Spleen (tissue), 11 donors: ENCODE results near the gene CNIH4. TPM values are rescaled to one million over a fixed set of nuclear protein-coding genes. Genes with fewer than 3 reads are reported as not detected.

ENCODE experiments used
- DNase-seq: peaks from one replicate; pipeline ENCODE4 v3.0.0-alpha.2; 2020
- H3K27ac ChIP-seq, 8 donors: fragments of 200-600 bp; sonication (generic) in 7 of 8; 1 replicate in 4 of 8; 2 replicates in 4 of 8; pipeline versions ENCODE4 v1.5.0 to v1.8.0; 2016 to 2021; ENCODE audit warnings: inconsistent platforms in 4 of 8, mild to moderate bottlenecking in 4 of 8, moderate library complexity in 1 of 8
- H3K27me3 ChIP-seq, 7 donors: fragments of 200-600 bp; sonication (generic) in 6 of 7; replicated peaks in 1 of 7; 1 replicate in 4 of 7; 2 replicates in 3 of 7; pipeline versions ENCODE4 v1.5.0 to v1.8.0; 2016 to 2021; ENCODE audit warnings: inconsistent platforms in 3 of 7, mild to moderate bottlenecking in 1 of 7
- H3K36me3 ChIP-seq, 6 donors: fragments of 200-600 bp; sonication (generic) in 5 of 6; 1 replicate in 4 of 6; 2 replicates in 2 of 6; pipeline versions ENCODE4 v1.5.0 to v1.8.0; 2016 to 2021; ENCODE audit warnings: inconsistent platforms in 2 of 6
- H3K4me1 ChIP-seq, 6 donors: fragments of 200-600 bp; sonication (generic) in 5 of 6; 1 replicate in 3 of 6; 2 replicates in 3 of 6; pipeline versions ENCODE4 v1.5.0 to v1.8.0; 2016 to 2021; ENCODE audit warnings: inconsistent platforms in 3 of 6
- H3K4me3 ChIP-seq, 8 donors: fragments of 200-600 bp; sonication (generic) in 7 of 8; 1 replicate in 4 of 8; 2 replicates in 4 of 8; pipeline versions ENCODE4 v1.5.0 to v1.8.0; 2016 to 2021; ENCODE audit warnings: inconsistent platforms in 4 of 8, mild to moderate bottlenecking in 4 of 8, moderate library complexity in 2 of 8
- H3K9me3 ChIP-seq, 8 donors: fragments of 200-600 bp; sonication (generic) in 7 of 8; 1 replicate in 4 of 8; 2 replicates in 4 of 8; pipeline versions ENCODE4 v1.5.0 to v1.8.0; 2016 to 2021; ENCODE audit warnings: inconsistent platforms in 4 of 8
- POLR2A ChIP-seq, 3 donors: fragments of 450-650 bp; IDR thresholded peaks; one replicate each; pipeline ENCODE4 v1.5.1; 2017; ENCODE audit warnings: antibody characterized with exemption in 3 of 3, mild to moderate bottlenecking in 1 of 3
- POLR2AphosphoS5 ChIP-seq, 3 donors: sonication (generic); formaldehyde crosslinking; IDR thresholded peaks; one replicate each; pipeline ENCODE4 v1.5.1; 2017; ENCODE audit warnings: antibody characterized with exemption in 3 of 3
- WGBS, 5 donors: extraction: QIAGEN DNeasy Blood & Tissue Kit in 3 of 5; methylation state at CpG; one replicate each; pipeline versions ENCODE4 v1.1.5 to v1.1.7; 2013 to 2018; 5-methylcytosine and 5-hydroxymethylcytosine counted together
- intact Hi-C: fragments of 100-400 bp; cut with DNase I; formaldehyde crosslinking; loops from one replicate; pipeline ENCODE4 v1.15.0; 2023; ENCODE audit warnings: low total_unique reads
- polyA plus RNA-seq, 3 donors: library from polyadenylated mRNA; stranded (reverse); fragments of 200-250 nt; gene quantifications; one replicate each; pipeline ENCODE4 v1.2.1, GENCODE V29; 2013
- total RNA-seq, 7 donors: library from RNA; depleted of rRNA in 3 of 7; stranded (reverse); fragments of >200 nt in 3 of 7; fragmentation: NEBNext Ultra II Directional in 4 of 7; extraction: Animal tissue kit (Norgen Biotek cat#: 25700) in 4 of 7; gene quantifications; one replicate each; pipeline versions ENCODE4 v1.1.0 to v1.2.1, GENCODE V29; 2016 to 2021
- TF ChIP-seq, protein P1 (sequence below), 11 experiments: fragments of 200-600 bp in 7 of 11; fragments of 450-650 bp in 4 of 11; sonication (generic) in 4 of 11; IDR thresholded peaks in 8 of 11; conservative IDR thresholded peaks in 3 of 11; 1 replicate in 7 of 11; 2 replicates in 4 of 11; pipeline versions ENCODE4 v1.4.0 to v1.8.0; 2016 to 2021; ENCODE audit warnings: antibody characterized with exemption in 11 of 11, inconsistent platforms in 4 of 11, mild to moderate bottlenecking in 1 of 11
- donor health status: healthy with polysubstance abuse.
- donor health status: DM: no; HTN: no; CAD: no; lungs with moderate emphysema.
- donor health status: DM: no; HTN: no; CAD: no.
- donor health status: Bipolar disorder and iron deficiency.
- donor health status: healthy.
- donor health status: DM: no; HTN: no; CAD: no.
- donor health status: DM: yes; HTN: yes; CAD: no.

CNIH4 gene
- total and polyA plus RNA-seq, 10 donors = 19.3 to 47.1 (median 31.4) TPM

GRCh38 chr1:224353975-224354925, 2.4 kb upstream of the CNIH4 start:
- intact Hi-C loops = no loop called here

GRCh38 chr1:224357626-224358124, 996 bp downstream of the CNIH4 start:
- no peaks in the 10 kb centered on the region for H3K27me3 ChIP-seq
- no peak for DNase-seq
- no peaks in the 10 kb centered on the region for H3K9me3 ChIP-seq
- 15 to 35% (median 29%) methylated on average over 9 of the region's 9 CpGs for WGBS, 5 donors
- H3K36me3 ChIP-seq = peaks cover 0 to 25% (median 0%) of the 10 kb centered on the region in 6 donors
- H3K27ac ChIP-seq = peak overlapping the region; percentile 70 to 96 (median 92)
- peaks cover 10 to 54% (median 29%) of the 10 kb centered on the region in 6 donors for H3K4me1 ChIP-seq
- intact Hi-C loops = no loop called here
- TF ChIP-seq POLR2AphosphoS5 (IDR thresholded peaks at IDR 0.05) = no peak
- no peak for TF ChIP-seq POLR2A (IDR thresholded peaks at IDR 0.05)
- TF ChIP-seq, protein P1, sequence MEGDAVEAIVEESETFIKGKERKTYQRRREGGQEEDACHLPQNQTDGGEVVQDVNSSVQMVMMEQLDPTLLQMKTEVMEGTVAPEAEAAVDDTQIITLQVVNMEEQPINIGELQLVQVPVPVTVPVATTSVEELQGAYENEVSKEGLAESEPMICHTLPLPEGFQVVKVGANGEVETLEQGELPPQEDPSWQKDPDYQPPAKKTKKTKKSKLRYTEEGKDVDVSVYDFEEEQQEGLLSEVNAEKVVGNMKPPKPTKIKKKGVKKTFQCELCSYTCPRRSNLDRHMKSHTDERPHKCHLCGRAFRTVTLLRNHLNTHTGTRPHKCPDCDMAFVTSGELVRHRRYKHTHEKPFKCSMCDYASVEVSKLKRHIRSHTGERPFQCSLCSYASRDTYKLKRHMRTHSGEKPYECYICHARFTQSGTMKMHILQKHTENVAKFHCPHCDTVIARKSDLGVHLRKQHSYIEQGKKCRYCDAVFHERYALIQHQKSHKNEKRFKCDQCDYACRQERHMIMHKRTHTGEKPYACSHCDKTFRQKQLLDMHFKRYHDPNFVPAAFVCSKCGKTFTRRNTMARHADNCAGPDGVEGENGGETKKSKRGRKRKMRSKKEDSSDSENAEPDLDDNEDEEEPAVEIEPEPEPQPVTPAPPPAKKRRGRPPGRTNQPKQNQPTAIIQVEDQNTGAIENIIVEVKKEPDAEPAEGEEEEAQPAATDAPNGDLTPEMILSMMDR (IDR thresholded peaks at IDR 0.05 in 8 of 11, conservative IDR thresholded peaks at IDR 0.05 in 3 of 11) = peak in 2 of 11 experiments; percentile 20 to 56
- H3K4me3 ChIP-seq = peak overlapping the region; percentile 84 to 98 (median 92)

More at GRCh38 chr1:224353975-224354925, 2.4 kb upstream of the CNIH4 start:
- H3K4me1 ChIP-seq = peaks cover 10 to 27% (median 22%) of the 10 kb centered on the region in 6 donors
- no peak for DNase-seq
- no peak overlapping the region for H3K4me3 ChIP-seq
- H3K9me3 ChIP-seq = no peaks in the 10 kb centered on the region
- TF ChIP-seq, protein P1 (IDR thresholded peaks at IDR 0.05 in 8 of 11, conservative IDR thresholded peaks at IDR 0.05 in 3 of 11) = no peak
- TF ChIP-seq POLR2A (IDR thresholded peaks at IDR 0.05) (no peak), POLR2AphosphoS5 (IDR thresholded peaks at IDR 0.05) (no peak)
- no peaks in the 10 kb centered on the region for H3K36me3 ChIP-seq
- WGBS, 5 donors = 69 to 84% (median 77%) methylated on average over 5 of the region's 5 CpGs
- H3K27me3 ChIP-seq = no peaks in the 10 kb centered on the region
- no peak overlapping the region for H3K27ac ChIP-seq

- 48 to 72% (median 59%) methylated on average over 4 of the region's 4 CpGs for WGBS, 5 donors
- Histone ChIP-seq H3K27me3 (no peaks in the 10 kb centered on the region), H3K4me3 (peak overlapping the region in 5 of 8 donors; percentile 84 to 98 (median 90)), H3K9me3 (no peaks in the 10 kb centered on the region), H3K4me1 (peaks cover 10 to 57% (median 29%) of the 10 kb centered on the region in 6 donors), H3K27ac (peak overlapping the region in 7 of 8 donors; percentile 88 to 96 (median 93)), H3K36me3 (peaks cover 0 to 31% (median 0%) of the 10 kb centered on the region in 6 donors)
- DNase-seq = peak; percentile 80
- intact Hi-C loops = no loop called here
- TF ChIP-seq POLR2AphosphoS5 (IDR thresholded peaks at IDR 0.05) (no peak), POLR2A (IDR thresholded peaks at IDR 0.05) (no peak)
- TF ChIP-seq, protein P1 (IDR thresholded peaks at IDR 0.05 in 8 of 11, conservative IDR thresholded peaks at IDR 0.05 in 3 of 11) = no peak
Observed at GRCh38 chr1:224358237-224358636, 1.6 kb downstream of the CNIH4 start.

DNA sequence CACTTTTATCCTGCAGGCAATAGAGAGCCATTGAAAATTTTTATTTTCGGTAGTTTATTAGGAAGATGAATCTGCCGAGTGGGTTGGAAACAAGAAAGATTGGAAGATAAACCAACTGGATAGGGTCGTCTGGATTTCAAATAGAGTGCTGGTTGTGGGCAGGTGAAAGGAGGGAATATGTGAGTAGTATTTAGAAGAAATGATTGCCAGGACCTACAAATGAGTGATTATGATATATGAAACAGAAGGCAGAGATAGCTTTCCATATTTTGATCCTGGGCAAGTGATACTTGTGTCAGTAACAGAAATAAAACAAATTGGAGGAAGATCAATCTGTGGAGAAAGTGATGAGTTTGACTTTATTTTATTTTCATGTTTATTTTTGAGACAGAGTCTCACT, 2.5 kb downstream of the CNIH4 start:
- TF ChIP-seq, protein P1 (IDR thresholded peaks at IDR 0.05 in 8 of 11, conservative IDR thresholded peaks at IDR 0.05 in 3 of 11) = no peak
- TF ChIP-seq POLR2AphosphoS5 (IDR thresholded peaks at IDR 0.05) = no peak
- no peak for TF ChIP-seq POLR2A (IDR thresholded peaks at IDR 0.05)
- intact Hi-C loops = no loop called here
- no peak overlapping the region for H3K4me3 ChIP-seq
- 80 to 95% (median 85%) methylated on average over 3 of the region's 3 CpGs for WGBS, 5 donors
- peak overlapping the region in 2 of 8 donors; percentile 4 to 95 for H3K27ac ChIP-seq
- no peaks in the 10 kb centered on the region for H3K9me3 ChIP-seq
- no peak for DNase-seq
- H3K27me3 ChIP-seq = no peaks in the 10 kb centered on the region
- peaks cover 0 to 40% (median under 1%) of the 10 kb centered on the region in 6 donors for H3K36me3 ChIP-seq
- H3K4me1 ChIP-seq = peaks cover 10 to 66% (median 29%) of the 10 kb centered on the region in 6 donors
